CD4-positive, alpha-beta T cell treated with Interleukin-4 for 4 hours (primary cell): ENCODE data around the gene ADAMTS17.

Source experiments
- DNase-seq: peaks from one replicate; pipeline ENCODE4 v3.0.0-alpha.2; 2020

The ADAMTS17 gene

DNA sequence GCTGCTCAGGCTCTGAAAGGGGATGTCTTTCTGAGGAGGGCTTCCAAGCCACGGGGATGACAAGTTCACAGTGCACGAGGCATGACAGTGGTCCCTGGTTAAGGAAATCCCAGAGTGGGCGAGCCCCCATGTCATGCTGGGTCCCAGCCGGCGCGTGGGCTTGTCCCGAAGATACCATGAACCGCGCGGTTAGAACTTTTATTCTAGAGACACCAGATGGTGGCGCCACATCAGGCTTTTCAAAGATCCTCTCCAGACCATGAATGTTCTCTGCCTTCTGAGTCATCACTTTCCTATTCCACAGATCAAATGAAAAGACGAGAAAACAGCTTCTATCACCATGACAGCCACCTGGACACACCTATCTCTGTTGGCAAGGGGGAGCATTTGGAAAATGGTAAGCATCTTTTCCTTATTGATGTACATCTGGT is 380.7 kb downstream of the ADAMTS17 start:
- peak; percentile 1 for DNase-seq

DNA sequence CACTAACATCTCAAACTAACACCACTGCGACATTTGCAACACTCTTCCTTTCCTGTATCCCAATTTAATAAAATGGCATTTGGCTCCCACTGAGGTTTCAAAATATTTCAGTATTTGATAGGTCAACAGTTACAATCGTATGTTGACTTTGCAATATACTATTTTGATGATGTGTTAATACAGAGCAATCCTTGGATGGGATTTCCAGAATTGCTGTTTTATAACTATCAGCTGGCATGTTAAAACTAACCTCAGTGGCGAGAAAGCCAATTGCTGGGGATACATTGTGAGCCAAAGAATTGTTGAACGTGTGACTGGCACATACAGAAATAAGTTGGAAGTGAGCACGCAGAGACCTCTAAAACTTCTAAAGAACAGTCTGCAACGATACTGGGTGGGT is 382.4 kb downstream of the ADAMTS17 start:
- no peak for DNase-seq

DNA sequence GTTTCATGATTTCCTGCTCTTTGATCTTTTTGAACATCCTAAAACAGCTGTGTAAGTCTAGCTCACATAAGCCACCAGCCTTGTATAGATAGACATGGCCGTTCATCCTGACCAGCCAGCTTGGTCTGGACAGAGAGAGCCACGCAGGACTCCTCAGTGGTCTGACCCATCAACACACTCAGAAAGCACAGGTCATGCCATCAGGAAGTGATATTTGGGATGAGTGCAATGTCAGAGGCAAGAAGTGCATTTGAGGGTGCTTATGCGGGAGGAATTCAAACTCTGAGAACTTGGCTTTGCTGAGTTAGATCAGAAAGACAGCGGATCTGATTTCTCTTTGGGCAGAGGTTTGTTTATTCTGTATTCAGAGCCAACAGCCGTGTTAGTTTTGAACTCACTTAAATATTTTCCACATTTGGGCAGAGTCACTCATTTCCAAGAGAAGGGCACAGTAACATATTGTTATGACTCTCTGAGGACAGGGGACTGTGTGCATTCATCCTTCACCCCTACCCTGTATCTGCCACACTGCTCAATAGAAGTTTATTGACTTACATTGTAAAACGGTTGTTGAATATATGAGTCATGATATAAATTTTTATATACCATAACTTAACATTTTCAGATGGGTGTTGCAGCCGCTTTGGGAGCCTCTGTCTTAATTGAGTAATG is 383.2 kb downstream of the ADAMTS17 start:
- DNase-seq, result no peak

DNA sequence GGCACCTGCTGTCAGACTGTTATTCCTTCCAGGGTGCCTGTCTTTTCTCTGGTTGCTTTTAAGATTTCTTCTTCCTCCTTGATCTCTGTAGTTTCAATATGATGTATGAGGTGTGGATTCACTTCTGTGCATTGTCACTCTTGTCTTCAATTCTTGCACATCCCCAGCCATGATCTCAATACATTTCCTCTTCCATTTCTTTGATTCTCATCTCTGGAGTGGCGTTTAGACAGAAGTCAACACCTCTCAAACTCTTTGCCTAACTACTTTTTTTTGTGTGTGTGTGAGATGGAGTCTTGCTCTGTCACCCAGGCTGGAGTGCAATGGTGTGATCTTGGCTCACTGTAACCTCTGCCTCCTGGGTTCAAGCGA is 384.1 kb downstream of the ADAMTS17 start:
- DNase-seq, result no peak

DNA sequence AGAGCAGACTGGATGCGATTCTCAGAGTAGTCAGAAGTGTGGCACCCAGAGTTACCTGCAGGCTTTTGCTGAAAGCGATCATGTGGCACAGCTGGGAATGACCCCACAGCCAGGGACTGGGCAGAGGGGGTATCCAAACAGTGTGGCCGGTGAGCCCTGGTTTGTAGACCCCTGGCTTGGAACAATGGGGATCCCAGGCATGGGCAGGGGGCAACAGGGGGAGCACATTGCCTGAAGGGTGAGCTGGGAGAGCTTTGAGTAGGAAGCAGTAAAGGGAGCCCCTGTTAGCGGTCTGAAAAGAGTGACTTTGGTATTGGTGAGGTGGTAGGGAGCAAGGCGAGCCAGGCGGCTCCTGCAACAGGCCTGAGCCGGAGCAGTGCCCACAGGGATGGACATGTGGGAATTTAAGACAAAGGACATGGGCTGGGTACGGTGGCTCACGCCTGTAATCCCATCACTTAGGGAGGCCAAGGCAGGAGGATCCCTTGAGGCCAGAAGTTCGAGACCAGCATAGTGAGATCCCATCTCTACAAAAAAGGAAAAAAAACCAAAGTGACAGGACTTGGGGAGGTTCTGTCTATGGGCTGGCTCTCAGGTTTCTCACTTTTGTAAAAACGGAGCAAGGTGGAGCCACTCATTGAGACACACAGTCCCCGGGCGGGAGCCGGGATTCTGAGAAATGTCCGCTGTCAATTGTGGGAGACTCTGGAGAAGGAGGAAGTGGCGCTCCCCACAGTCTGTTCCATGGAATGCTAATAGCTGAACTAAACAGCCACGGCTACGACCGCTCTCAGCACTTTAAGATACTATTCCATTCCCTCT is 384.7 kb downstream of the ADAMTS17 start:
- DNase-seq, result no peak

DNA sequence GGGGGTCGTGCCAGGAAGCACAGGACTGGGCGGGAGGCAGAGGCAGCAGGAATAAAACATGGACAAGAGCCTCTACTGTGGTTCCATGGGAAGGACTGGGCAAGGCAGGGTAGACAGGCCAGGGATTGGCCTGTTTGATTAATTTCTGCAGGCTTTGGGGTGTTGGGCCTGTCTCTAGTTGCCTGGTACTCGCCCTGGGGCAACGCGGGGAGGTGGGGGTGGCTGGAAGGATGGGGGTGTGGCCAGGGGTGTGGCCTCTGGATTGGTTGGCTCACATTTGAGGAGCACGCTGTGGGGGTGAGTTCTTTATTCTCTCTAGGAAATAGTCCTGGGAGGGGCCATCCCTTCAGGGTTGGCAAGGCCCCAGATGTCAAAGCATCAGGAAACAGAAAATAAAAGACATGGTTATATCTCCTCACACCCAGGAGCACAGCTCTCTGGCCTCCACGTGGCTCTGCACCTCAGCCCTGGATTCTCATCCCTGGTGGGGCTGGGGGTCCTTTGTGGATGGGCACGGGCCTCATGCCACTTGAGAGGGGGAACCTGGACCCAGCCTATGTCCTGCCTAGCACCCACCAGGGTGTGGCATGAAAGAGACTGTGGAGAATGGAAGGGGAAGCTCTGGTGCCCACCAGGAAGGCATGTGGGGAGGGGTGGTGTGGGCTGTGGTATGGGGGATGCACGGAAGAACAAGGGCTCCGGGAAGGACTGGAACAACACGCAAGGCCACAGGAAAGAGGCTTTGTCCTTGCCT is 385.6 kb downstream of the ADAMTS17 start:
- no peak for DNase-seq

DNA sequence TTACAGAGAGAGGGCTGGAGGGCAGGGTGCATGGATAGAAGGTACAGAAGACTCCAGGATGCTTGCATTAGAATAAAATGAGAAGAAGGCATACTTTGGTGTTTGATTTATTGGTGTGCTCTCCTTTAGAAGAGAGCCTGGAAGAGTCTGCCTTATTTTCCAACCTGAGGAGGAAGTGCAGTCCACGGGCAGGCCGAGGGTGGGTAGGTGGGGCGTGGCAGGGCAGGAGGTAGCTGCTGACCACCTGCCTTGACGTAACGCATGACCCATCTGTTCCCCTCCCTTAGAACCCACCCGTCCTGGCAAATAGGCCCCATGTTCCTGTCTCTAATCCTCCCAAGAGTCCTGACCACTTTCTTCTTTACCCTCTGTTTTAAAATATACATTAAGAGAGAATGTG is 386.2 kb downstream of the ADAMTS17 start:
- DNase-seq, result no peak

DNA sequence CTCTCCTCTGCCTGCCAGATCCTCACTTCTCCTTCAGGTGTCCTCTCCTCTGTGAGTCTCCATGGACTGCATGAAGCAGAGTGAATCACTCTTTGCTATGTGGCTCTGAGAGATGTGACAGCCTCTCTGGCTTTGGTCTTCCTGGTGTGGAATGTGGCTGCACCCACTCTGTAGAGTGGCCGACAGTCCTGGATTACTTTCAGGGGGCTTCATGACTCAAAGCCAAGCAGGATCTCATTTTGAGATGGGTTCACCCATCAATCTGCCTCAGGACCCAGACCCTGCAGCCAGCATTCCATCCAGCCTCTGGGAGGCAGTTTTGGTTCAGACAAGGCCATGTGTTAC is 386.6 kb downstream of the ADAMTS17 start:
- no peak for DNase-seq

DNA sequence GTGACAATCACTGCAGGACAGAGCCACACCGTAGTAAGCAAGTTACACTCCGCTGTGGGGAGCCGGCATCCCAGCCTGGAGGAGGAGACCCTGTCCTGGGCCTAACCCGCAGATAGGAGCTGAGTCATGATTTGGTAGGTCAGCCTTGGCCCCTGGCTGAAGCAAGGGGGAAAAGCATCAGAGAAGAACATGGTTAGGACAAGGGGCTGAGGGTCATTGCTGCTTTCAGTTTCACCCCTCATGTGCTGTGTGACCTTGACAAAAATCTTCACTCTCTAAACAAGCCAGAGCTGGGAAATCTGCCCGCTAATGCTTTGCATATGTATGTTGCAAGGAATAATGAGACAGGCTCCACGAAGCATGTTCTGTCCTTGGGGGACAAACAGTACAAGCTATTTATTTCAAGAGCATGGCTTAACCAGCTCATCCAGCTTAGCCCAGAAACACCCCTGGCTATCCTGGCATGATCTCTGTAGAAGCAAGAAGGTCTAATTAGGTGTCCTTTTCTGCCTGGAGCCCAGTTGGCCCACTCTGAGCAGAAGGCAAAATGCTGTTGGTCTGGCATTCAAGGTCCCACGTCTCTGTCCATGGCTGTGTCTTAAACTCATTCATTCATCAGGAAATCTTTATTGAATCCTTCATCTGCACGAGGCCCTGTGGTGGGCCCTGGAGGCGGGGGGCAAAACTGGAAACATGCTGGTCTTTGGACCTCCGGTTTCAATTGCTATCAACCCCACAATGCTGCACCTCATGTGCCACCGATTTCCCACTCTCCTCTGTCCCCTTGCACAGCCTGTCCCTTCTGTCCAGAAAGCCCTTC is 387.2 kb downstream of the ADAMTS17 start:
- no peak for DNase-seq

DNA sequence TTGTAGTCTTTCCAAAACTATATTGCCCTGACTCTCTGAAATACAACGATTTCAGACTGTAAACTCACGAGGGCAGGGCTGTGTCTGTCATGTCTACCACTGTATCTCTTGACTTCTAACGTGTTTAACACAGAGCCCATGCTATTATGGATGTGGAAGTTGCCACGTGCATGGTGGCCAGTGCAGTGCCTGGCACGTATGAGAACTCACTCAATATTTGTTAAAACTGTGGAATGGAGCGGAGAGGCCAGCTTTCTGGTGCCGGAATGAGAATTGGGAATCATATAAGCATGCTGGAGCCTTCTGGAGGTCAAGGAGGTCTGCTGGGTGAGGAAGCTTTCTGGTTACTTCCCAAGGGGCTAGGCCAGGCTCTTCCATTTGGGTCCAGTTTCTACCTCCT is 387.9 kb downstream of the ADAMTS17 start:
- no peak for DNase-seq

DNA sequence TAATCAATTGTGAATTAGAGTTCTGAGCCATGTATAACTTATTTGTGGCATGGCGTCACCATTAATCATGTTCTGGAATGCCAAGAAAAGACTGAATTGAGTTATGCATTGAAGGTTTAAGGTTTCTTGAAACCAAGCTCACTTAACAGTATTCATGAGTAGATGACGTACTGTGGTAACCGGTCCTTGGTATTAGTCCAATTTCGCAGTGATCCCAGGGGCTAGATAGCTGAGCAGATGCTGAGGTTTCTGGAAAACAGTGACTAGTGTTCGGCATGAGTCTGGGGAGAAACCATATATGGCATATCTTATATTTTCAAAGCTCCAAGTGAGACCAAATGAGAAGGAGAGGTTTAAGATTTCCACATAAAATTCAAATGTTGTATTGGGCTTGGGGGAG is 390.3 kb downstream of the ADAMTS17 start:
- no peak for DNase-seq

DNA sequence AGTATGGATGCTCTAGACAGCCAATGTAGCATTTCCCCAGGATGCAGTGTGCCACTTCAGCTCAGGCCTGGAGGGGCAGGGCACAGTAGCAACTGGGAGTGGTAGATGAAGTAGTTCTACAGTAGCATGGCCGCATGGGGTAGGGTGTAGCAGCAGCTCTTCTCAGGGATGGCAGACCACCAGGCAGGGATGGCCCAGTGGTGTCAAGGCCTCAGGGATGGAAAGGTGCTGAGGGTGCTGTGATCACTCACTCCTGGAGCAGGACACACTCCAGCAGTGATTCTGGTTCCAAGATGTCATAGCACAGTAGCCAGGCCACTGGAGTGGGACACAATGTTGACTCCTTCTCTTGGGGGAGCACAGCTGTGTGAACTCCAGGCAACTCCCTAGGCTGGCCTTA is 397.6 kb downstream of the ADAMTS17 start:
- no peak for DNase-seq

DNA sequence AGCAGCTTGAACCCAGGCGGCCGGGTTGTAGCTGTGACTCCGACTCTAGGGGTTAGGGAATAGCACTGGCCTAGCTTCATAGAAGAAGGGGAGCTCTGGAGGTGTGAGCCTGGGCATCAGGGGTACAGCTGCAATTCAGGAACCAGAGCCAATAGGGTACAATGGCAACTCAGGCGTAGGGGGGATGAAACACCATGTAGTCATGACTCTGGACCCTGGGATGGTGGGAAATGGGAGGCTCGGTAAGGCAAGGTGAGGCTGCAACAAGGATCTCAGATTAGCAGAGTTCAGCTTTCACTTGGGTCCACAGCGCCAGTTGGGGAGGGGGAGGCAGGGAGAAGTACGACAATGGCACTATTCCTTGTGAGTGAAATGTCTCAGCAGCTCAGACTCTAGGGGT is 398.3 kb downstream of the ADAMTS17 start:
- DNase-seq, result no peak

DNA sequence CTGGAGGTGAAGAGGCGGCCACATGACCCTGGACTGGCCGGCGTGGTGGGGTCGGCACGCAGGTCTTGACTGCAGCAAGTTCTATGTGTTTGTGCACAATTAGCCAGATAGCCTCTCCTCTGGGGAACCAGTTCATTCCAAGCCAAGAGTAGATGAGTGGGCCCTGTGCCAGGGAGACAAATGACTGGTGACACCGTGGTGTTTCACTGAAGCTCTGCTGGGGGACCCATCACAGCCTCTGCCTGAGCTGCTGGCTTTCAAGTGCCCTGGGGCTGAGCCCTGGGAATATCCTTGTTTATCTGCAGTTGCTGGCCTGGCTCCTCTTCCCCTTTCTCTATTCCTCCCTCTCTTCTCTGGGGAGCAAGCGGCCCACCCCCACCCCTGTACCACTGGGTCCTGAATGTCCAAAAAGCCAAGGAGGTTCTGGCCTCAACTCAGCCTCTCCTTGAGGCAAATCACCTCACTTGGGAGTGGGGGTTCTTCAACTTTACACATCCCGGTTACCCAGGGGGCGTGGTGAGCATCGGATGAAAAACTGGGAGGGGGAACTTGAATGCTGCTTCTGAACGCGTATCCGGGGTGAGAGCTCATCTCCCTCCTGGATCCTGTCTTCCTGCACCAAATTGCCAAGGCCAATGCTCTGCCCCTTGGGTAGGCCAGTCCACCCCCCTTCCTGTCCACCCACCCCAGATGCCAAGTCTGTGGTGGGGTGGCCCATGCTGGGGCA is 408.9 kb downstream of the ADAMTS17 start:
- no peak for DNase-seq

DNA sequence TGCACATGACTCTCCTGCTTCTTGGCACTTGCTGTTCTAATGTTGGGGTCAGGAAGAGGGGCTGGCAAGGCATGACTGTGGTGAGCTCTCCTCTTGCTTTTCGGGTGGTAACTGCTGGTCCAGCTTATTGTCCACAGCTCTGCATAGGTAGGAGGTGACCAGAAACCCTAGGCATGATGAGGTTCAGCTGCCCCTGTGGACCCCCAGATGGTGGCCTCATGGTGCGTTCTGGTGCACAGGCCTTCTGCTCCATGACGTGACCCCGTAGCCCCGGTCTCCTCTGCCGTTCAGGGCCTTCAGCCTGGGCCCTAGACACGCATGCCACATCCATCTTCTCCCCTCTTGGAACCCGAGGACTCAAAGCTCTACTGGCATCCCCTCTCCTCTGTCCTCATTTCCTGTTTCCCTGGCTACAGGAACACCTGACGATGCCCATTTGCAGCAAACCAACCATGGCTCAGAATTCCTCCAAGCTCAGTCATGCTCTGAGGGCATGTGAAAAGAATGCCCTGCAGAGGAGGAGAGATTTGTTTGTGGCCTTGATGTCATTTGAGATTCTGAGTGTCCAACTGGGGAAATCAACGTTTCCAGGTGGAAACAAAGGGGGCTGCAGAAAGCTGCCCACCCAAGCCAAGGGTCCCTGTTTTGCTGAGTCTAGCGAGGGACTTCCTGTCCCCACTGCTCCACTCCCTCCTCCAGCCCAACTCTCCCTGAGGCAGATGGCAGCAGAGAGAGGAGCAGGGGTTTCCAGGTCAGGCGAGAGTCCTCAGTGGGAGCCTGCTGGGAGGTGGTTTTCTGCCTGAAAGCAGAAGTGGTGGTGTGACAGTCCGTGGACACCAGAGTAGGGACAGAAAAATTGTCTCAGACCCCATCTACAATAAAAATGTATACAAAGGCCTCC is 409.8 kb downstream of the ADAMTS17 start:
- no peak for DNase-seq

DNA sequence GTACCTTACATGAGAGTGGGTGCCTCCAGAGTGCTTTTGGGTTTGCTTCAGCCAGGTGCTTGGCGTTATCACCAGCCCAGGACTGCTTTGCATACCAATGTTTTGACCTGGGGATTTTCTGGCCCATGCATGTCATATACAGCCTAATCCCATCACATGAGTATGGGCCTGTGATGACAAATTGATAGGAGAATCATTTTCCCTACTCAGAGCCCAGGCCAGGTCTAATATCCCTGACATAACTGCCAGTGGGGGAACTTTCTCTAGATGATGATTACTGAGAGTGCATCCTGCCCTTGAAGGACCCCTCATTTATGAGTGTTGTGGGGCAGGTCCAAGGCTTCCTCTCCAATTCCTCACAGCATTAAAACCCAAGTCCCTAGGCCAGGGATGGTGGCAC is 411.1 kb downstream of the ADAMTS17 start:
- DNase-seq, result no peak

DNA sequence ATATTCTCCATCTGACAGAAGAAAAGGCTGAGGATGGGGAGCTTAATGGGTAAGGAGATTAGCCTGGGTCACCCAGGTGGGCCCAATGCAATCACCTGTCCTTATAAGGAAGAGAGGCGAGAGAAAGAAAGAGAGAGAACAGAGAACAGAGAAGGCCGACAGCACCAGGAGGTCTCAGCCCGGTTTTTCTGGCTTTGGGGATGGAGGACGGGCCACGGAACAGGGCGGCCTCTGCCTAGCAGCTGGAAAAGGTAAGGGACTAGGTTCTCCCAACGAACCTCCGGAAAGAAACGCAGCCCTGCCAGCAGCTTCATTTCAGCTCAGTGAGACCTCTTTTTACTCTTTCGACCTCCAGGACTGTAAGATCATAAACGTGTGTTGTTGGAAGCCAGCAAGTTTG is 412.5 kb downstream of the ADAMTS17 start:
- no peak for DNase-seq

DNA sequence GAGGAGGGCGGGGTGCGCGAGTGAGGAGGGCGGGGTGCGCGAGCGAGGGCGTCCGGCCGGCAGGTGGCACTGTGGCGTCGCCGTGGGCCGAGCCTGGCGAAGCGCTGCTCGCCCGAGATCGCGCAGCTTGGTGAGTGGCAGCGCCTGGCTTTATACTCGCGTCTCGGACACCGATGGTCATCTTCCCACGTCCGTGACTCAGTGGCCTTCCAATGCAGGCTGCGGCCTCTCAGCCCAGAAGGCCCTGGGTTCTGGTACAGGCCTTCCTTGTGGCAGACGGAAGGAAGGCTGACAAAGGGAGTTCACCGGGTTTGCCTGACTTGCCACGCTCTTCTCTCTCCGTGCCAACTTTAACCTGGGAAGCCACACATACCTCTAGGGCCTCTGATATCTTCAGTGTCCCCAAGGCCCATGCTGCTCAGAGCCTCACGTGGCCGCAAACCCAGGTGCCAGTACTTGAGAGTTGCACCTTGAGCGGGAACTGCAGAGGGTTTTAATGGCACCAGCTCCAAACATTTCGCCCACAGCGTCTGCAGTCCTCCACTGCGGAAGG is 413.3 kb downstream of the ADAMTS17 start:
- DNase-seq, result peak; percentile 82

DNA sequence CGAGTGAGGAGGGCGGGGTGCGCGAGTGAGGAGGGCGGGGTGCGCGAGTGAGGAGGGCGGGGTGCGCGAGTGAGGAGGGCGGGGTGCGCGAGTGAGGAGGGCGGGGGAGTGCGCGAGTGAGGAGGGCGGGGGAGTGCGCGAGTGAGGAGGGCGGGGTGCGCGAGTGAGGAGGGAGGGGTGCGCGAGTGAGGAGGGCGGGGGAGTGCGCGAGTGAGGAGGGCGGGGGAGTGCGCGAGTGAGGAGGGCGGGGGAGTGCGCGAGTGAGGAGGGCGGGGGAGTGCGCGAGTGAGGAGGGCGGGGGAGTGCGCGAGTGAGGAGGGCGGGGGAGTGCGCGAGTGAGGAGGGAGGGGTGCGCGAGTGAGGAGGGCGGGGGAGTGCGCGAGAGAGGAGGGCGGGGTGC is 415.2 kb downstream of the ADAMTS17 start:
- peak; percentile 68 for DNase-seq

DNA sequence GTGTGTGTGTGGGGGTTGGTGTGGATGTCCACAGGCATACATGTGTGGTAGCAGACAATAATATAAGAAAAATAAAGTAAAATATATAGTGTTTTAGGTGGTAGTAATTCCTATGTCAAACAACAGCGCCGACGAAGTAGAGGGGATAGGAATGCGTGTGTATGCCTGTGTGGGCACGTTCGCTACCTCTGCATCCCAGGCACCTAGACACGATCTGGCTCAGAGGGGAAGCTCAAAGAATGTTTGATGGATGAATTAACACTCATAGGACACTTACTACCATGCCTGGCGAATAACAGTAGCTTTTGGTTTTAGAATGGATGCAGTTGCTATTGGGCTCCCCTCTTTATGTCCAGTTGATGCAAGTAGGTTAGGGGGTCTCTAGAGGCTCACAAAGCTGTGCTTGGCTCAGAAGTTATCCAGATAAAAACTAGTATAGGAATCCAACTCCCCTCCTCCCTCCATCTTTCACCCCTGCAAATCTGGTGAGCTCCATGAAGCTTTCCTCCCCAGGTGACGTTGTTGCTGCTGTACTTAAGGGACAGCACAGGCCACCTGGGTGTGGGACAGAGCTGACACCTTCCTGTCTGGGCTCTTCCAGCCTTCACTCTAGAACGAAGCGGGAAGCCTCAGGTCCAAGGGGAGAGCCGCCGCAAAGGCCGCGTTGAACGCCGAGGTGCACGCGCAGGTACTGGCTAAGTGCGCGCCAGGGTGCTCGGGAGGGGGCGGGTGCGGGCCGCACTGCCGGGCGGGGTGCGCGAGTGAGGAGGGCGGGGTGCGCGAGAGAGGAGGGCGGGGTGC is 415.9 kb downstream of the ADAMTS17 start:
- peak; percentile 82 for DNase-seq
